Neural progenitor cell (in vitro differentiated cells): ENCODE results near the gene DNPEP. TPM values are rescaled to one million over a fixed set of nuclear protein-coding genes. Genes with fewer than 3 reads are reported as not detected.

Source experiments
- DNase-seq: peaks from one replicate; pipeline ENCODE4 v3.0.0-alpha.2; 2016; ENCODE audit warnings: low spot score
- H2AFZ ChIP-seq: fragments of 200-600 bp; sonication (generic); replicated peaks from 2 replicates; pipeline ENCODE4 v1.6.1; 2016; ENCODE audit warnings: antibody characterized with exemption
- H3F3A ChIP-seq: fragments of 200-600 bp; sonication (generic); 2 replicates; pipeline ENCODE4 v1.6.1; 2016; ENCODE audit warnings: antibody characterized with exemption, low read depth
- H3K27ac ChIP-seq: fragments of 200-600 bp; sonication (generic); 2 replicates; pipeline ENCODE4 v1.5.1; 2016; ENCODE audit warnings: mild to moderate bottlenecking
- H3K27me3 ChIP-seq: fragments of 200-600 bp; sonication (generic); 2 replicates; pipeline ENCODE4 v1.6.1; 2016; ENCODE audit warnings: mild to moderate bottlenecking, moderate library complexity
- H3K36me3 ChIP-seq: fragments of 200-600 bp; sonication (generic); 2 replicates; pipeline ENCODE4 v1.5.1; 2016
- H3K4me1 ChIP-seq: fragments of 200-600 bp; sonication (generic); 2 replicates; pipeline ENCODE4 v1.6.1; 2016; ENCODE audit warnings: mixed run types
- H3K4me2 ChIP-seq: fragments of 200-600 bp; sonication (generic); 2 replicates; pipeline ENCODE4 v1.6.1; 2016
- H3K4me3 ChIP-seq: fragments of 200-600 bp; sonication (generic); 2 replicates; pipeline ENCODE4 v1.5.1; 2016
- H3K79me2 ChIP-seq: fragments of 200-600 bp; sonication (generic); 2 replicates; pipeline ENCODE4 v1.6.1; 2016; ENCODE audit warnings: low read depth
- H3K9ac ChIP-seq: fragments of 200-600 bp; sonication (generic); 2 replicates; pipeline ENCODE4 v1.6.1; 2016
- H3K9me3 ChIP-seq: fragments of 200-600 bp; sonication (generic); 2 replicates; pipeline ENCODE4 v1.5.1; 2016; ENCODE audit warnings: low read depth
- H4K20me1 ChIP-seq: fragments of 200-600 bp; sonication (generic); 2 replicates; pipeline ENCODE4 v1.6.1; 2016; ENCODE audit warnings: low read depth
- H3K27ac Mint-ChIP-seq: 3 replicates; pipeline ENCODE4 v1.8.0; 2021; ENCODE audit warnings: mixed read lengths
- H3K27me3 Mint-ChIP-seq: 2 replicates; pipeline ENCODE4 v1.8.0; 2022; ENCODE audit warnings: low read depth, mild to moderate bottlenecking, inconsistent platforms, moderate library complexity, mixed read lengths; ENCODE audit not compliant: insufficient read depth
- H3K36me3 Mint-ChIP-seq: 3 replicates; pipeline ENCODE4 v1.8.0; 2021; ENCODE audit warnings: mixed read lengths
- H3K4me1 Mint-ChIP-seq: 3 replicates; pipeline ENCODE4 v1.8.0; 2021; ENCODE audit warnings: mixed read lengths
- H3K4me3 Mint-ChIP-seq: 3 replicates; pipeline ENCODE4 v1.8.0; 2021; ENCODE audit warnings: mild to moderate bottlenecking, moderate library complexity, mixed read lengths
- H3K9me3 Mint-ChIP-seq: 3 replicates; pipeline ENCODE4 v1.8.0; 2020; ENCODE audit warnings: mixed read lengths
- EZH2 ChIP-seq: fragments of 200-600 bp; sonication (generic); IDR thresholded peaks from 2 replicates; pipeline ENCODE4 v1.6.1; 2017; ENCODE audit warnings: antibody characterized with exemption, mild to moderate bottlenecking, moderate library complexity
- EZH2phosphoT487 ChIP-seq: fragments of 200-600 bp; sonication (generic); IDR thresholded peaks from 2 replicates; pipeline ENCODE4 v1.6.1; 2017; ENCODE audit warnings: antibody characterized with exemption
- total RNA-seq: library from RNA; depleted of rRNA; stranded (reverse); fragments of >200 nt; gene quantifications from 2 replicates; pipeline ENCODE4 v1.2.3, GENCODE V29; 2015; ENCODE audit warnings: low replicate concordance
- TF ChIP-seq, protein P1 (sequence below): fragments of 200-600 bp; sonication (generic); IDR thresholded peaks from 2 replicates; pipeline ENCODE4 v1.5.1; 2017; ENCODE audit warnings: antibody characterized with exemption, mild to moderate bottlenecking

Gene DNPEP
- total RNA-seq, 1 donor from 2014 or later, result 120 TPM

- Histone ChIP-seq H3K4me2 (no peak overlapping the region), H3K4me1 (peaks cover 11% of the 10 kb centered on the region), H3K9ac (no peak overlapping the region), H3K79me2 (no peaks in the 10 kb centered on the region), H3K9me3 (no peaks in the 10 kb centered on the region), H3K27ac (no peak overlapping the region), H3K27me3 (peaks cover 66% of the 10 kb centered on the region), H3K36me3 (no peaks in the 10 kb centered on the region), H4K20me1 (no peaks in the 10 kb centered on the region), H2AFZ (no peak overlapping the region), H3K4me3 (no peak overlapping the region), H3F3A (peaks cover 12% of the 10 kb centered on the region)
- Mint-ChIP-seq H3K36me3 (no peaks in the 10 kb centered on the region), H3K9me3 (no peaks in the 10 kb centered on the region), H3K4me3 (peak overlapping the region; percentile 42), H3K27ac (peak overlapping the region; percentile 53), H3K27me3 (peaks cover 2% of the 10 kb centered on the region), H3K4me1 (peaks cover 7% of the 10 kb centered on the region)
- TF ChIP-seq EZH2, result no peak
- DNase-seq, result no peak
Observed at GRCh38 chr2:219435701-219436100, 48.0 kb upstream of the DNPEP start.

DNA sequence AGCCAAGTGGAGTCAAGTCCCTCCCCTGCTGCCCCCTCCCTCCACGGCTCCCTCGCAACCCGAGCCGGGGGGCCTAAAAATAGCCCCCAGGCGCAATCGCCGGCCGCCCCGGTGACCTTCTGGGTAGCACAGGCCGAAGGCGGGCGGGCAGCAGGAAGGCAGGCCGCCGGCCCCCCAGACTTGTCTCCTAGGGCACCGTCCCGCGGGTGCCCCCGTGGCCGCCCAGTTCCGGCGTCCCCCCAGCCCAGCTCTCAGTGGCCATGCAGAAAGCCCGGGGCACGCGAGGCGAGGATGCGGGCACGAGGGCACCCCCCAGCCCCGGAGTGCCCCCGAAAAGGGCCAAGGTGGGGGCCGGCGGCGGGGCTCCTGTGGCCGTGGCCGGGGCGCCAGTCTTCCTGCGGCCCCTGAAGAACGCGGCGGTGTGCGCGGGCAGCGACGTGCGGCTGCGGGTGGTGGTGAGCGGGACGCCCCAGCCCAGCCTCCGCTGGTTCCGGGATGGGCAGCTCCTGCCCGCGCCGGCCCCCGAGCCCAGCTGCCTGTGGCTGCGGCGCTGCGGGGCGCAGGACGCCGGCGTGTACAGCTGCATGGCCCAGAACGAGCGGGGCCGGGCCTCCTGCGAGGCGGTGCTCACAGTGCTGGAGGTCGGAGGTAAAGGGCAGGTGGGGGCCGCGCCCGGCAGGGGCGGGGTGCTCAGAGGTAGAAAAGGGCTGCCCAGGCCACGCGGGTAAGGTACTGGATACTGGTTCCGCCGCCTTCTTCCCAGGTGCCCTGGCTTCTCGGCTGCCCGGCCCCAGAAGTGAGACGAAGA, 47.2 kb upstream of the DNPEP start, which contains the start of gene SPEG:
Gene SPEG (plus strand): TSS at position 126 of the 808 bp plus-strand sequence. CDS start 135 bp downstream, at position 261.
- H3K27me3 Mint-ChIP-seq, result no peaks in the 10 kb centered on the region
- H3K4me1 Mint-ChIP-seq, result peaks cover 7% of the 10 kb centered on the region
- H3K4me3 Mint-ChIP-seq, result peak within 1 kb of the TSS; percentile 42
- Histone ChIP-seq H3K9me3 (no peaks in the 10 kb centered on the region), H3K9ac (no peak within 1 kb of the TSS), H2AFZ (peak within 1 kb of the TSS; percentile 91), H3K4me2 (peak within 1 kb of the TSS; percentile 88), H3K4me1 (peaks cover 11% of the 10 kb centered on the region), H3K36me3 (no peaks in the 10 kb centered on the region), H3K27ac (no peak within 1 kb of the TSS), H3K4me3 (peak within 1 kb of the TSS; percentile 49), H3K79me2 (no peaks in the 10 kb centered on the region), H3K27me3 (peaks cover 58% of the 10 kb centered on the region), H3F3A (peaks cover 12% of the 10 kb centered on the region), H4K20me1 (no peaks in the 10 kb centered on the region)
- no peaks in the 10 kb centered on the region for H3K36me3 Mint-ChIP-seq
- peak; percentile 59 for DNase-seq
- no peaks in the 10 kb centered on the region for H3K9me3 Mint-ChIP-seq
- TF ChIP-seq EZH2, result peak; percentile 50
- TF ChIP-seq EZH2phosphoT487, result no peak
- H3K27ac Mint-ChIP-seq, result peak within 1 kb of the TSS; percentile 53

DNA sequence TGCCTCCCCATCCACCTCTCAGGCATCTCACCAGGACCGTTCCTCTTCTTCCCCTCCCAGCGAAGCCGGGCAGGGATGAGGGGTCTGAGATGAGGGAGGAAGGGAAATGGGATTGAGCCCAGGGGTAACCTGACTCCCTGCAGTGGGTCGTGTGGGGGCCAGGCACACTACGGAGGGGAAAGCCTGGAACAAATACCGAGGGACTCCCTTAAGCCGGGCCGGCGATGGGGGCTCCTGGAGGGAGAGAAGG, 46.7 kb upstream of the DNPEP start:
- Histone ChIP-seq H3K79me2 (no peaks in the 10 kb centered on the region), H3K9me3 (no peaks in the 10 kb centered on the region), H3K36me3 (no peaks in the 10 kb centered on the region), H3F3A (peaks cover 12% of the 10 kb centered on the region), H2AFZ (peak overlapping the region; percentile 91), H3K4me2 (peak overlapping the region; percentile 88), H3K27ac (no peak overlapping the region), H3K4me3 (peak overlapping the region; percentile 49), H4K20me1 (no peaks in the 10 kb centered on the region), H3K27me3 (peaks cover 53% of the 10 kb centered on the region), H3K4me1 (peaks cover 11% of the 10 kb centered on the region), H3K9ac (no peak overlapping the region)
- H3K27me3 Mint-ChIP-seq, result no peaks in the 10 kb centered on the region
- no peaks in the 10 kb centered on the region for H3K36me3 Mint-ChIP-seq
- no peaks in the 10 kb centered on the region for H3K9me3 Mint-ChIP-seq
- no peak overlapping the region for H3K4me3 Mint-ChIP-seq
- no peak for TF ChIP-seq EZH2phosphoT487
- TF ChIP-seq, protein P1, sequence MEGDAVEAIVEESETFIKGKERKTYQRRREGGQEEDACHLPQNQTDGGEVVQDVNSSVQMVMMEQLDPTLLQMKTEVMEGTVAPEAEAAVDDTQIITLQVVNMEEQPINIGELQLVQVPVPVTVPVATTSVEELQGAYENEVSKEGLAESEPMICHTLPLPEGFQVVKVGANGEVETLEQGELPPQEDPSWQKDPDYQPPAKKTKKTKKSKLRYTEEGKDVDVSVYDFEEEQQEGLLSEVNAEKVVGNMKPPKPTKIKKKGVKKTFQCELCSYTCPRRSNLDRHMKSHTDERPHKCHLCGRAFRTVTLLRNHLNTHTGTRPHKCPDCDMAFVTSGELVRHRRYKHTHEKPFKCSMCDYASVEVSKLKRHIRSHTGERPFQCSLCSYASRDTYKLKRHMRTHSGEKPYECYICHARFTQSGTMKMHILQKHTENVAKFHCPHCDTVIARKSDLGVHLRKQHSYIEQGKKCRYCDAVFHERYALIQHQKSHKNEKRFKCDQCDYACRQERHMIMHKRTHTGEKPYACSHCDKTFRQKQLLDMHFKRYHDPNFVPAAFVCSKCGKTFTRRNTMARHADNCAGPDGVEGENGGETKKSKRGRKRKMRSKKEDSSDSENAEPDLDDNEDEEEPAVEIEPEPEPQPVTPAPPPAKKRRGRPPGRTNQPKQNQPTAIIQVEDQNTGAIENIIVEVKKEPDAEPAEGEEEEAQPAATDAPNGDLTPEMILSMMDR, result no peak
- no peak for TF ChIP-seq EZH2
- peak overlapping the region; percentile 9 for H3K27ac Mint-ChIP-seq
- H3K4me1 Mint-ChIP-seq, result peaks cover 7% of the 10 kb centered on the region
- no peak for DNase-seq

DNA sequence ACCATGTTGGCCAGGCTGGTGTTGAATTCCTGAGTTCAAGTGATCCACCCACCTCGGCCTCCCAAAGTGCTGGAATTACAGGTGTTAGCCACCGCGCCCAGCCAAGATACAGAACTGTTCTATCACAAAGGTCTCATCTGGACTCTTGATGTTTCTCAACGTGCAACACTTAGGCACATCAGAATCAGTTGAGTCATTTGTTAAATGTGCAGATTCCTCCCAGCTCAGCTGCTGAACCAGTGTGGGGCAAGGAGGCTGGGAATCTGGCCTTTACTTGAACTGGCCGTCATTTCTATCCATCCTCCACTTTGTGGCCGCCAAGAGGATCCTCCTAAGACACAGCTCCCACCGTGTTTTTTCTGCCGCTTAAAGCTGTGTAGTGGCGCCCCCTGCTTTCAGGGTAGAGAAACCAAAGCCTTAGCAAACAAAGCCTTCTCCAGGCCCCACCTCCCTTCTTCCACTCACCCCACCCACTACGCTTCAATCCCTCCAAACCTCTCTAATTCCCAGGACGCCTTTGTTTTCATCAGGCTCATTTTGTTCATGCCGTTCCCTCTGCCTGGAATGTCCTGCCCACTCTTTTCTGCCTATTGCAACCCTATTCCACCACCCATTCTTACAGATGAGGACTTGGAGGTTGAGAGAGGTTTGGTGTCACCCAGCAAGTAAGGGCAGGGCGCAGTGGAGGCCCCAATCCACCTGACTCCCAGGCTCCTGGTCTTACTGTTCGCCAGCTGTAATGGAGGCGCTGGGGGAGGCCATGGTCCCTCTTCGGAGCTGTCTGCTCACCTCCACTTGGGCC, 46.2 kb upstream of the DNPEP start:
- Mint-ChIP-seq H3K36me3 (no peaks in the 10 kb centered on the region), H3K27ac (peak overlapping the region; percentile 9), H3K4me3 (no peak overlapping the region), H3K4me1 (peaks cover 7% of the 10 kb centered on the region), H3K9me3 (no peaks in the 10 kb centered on the region), H3K27me3 (no peaks in the 10 kb centered on the region)
- peak overlapping the region; percentile 88 for H3K4me2 ChIP-seq
- H3K27me3 ChIP-seq, result peaks cover 48% of the 10 kb centered on the region
- H2AFZ ChIP-seq, result peak overlapping the region; percentile 91
- H3K9ac ChIP-seq, result no peak overlapping the region
- peaks cover 11% of the 10 kb centered on the region for H3K4me1 ChIP-seq
- peak; percentile 83 for DNase-seq
- H3K9me3 ChIP-seq, result no peaks in the 10 kb centered on the region
- no peak for TF ChIP-seq EZH2
- TF ChIP-seq, protein P1, result peak; percentile 61
- no peak overlapping the region for H3K27ac ChIP-seq
- no peaks in the 10 kb centered on the region for H3K79me2 ChIP-seq
- peak overlapping the region; percentile 49 for H3K4me3 ChIP-seq
- no peaks in the 10 kb centered on the region for H4K20me1 ChIP-seq
- no peaks in the 10 kb centered on the region for H3K36me3 ChIP-seq
- peaks cover 12% of the 10 kb centered on the region for H3F3A ChIP-seq
